NCI-H2107 treated with DMSO at 0.1 percent for 48 hours (cell line): ENCODE data around the gene KRTAP10-10.
"Not testable (repeated sequence)": the region's sequence is repeated elsewhere in the genome, so short reads cannot be mapped to it uniquely, and the experiment has no call there.

ENCODE experiments used
- DNase-seq: peaks from one replicate; lab custom pipeline; 2025; ENCODE audit not compliant: unreplicated experiment; lab: John Stamatoyannopoulos, UW

The KRTAP10-10 gene, protein sequence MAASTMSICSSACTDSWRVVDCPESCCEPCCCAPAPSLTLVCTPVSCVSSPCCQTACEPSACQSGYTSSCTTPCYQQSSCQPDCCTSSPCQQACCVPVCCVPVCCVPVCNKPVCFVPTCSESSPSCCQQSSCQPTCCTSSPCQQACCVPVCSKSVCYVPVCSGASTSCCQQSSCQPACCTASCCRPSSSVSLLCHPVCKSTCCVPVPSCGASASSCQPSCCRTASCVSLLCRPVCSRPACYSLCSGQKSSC

DNA sequence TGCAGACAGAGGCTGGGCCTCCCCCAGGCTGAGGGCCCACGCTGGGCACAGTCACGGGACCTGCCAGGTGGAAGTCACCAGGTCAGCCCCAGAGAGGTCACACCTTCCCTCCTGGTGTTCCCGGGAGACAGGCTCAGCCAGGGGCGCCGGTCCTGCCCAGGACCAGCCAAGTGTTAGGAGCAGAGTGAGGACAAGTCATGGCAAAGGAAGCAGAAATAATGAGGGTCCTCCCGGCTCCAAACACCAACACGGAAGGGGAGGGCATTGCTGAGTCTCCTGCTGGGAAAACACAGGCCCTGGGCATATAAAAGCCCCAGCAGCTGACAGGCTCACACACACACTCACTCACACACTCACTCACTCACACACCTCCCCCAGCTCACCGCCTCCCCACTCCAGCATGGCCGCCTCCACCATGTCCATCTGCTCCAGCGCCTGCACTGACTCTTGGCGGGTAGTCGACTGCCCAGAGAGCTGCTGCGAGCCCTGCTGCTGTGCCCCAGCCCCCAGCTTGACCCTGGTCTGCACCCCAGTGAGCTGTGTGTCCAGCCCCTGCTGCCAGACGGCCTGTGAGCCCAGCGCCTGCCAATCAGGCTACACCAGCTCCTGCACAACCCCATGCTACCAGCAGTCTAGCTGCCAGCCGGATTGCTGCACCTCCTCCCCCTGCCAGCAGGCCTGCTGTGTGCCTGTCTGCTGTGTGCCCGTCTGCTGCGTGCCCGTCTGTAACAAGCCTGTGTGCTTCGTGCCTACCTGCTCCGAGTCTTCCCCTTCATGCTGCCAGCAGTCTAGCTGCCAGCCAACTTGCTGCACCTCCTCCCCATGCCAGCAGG is at the start of gene KRTAP10-10:
TSS of gene KRTAP10-10 (plus strand) at position 339 of the 833 bp plus-strand sequence. CDS start at position 401, 62 bp downstream.
- DNase-seq, result peak; percentile 18

DNA sequence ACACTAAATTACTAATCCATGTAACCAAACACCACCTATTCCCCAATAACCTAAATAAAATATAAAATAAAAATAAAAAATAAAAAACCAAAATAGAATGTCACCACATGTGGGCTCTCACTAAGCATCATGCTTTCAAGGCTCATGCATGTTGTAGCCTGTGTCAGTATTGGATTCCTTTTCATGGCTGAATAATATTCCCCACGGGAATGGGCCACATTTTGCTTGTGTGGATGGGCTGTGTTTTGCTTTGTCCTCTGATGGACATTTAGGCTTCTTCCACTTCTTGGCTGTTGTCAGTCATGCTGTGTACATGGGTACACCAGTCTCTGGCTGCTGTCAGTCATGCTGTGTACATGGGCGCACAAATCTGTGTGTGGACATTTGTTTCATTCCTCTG is 48.1 kb upstream of the KRTAP10-10 start:
- DNase-seq, result no peak

DNA sequence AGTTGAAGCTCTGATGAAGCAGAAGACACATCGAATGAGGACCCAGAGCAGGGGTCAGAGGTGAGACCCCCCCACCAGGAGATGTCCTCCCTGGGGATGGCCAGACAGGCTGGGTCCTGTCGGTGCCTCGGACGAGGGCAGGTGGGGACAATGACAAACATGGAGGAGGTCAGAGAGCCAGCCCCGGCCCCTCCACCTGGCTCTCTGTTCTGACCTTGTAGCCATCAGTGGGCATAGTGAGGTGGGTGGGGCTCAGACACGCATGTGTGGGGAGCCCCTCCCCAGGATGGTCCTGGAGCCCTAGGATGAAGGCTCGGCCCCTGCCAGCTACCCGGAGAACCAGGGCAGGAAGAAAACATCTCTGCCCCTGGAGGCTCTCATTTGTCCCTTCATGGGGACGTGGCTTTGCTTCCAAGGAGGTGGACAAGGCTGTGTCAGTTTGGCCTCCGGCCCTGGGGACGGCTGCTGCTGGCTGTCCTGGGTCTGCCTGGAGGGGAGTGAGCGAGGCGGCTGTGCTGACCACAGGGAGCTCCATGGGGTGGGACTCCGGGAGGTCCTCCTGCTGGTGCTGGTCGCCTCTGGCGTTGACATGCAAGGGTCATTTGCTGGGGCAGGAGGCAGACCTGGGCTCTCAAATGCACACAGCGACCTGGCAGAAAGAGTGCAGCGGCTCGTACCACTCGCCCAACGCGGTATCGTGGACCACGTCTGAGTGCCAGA is 47.4 kb upstream of the KRTAP10-10 start:
- no peak for DNase-seq

DNA sequence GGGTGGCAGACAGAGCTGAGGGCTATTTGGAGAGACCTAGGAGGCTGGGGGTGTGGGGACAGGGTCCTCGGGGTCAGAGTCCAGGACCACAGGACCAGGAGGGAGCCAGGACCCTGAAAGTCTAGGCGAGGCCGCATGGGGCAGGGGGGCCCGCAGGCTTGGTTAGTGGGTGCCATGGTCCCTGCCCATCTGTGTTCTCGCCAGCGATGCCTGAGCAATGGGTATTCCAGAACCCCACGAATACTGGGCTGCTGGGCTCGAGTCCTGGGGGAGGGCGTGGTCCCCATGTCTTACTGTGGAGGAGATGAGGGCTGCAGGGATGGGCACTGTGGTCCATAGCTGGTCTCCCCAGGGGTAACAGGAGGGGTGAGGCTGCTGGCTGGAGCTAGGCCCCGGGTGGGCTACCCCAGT is 46.8 kb upstream of the KRTAP10-10 start:
- no peak for DNase-seq

DNA sequence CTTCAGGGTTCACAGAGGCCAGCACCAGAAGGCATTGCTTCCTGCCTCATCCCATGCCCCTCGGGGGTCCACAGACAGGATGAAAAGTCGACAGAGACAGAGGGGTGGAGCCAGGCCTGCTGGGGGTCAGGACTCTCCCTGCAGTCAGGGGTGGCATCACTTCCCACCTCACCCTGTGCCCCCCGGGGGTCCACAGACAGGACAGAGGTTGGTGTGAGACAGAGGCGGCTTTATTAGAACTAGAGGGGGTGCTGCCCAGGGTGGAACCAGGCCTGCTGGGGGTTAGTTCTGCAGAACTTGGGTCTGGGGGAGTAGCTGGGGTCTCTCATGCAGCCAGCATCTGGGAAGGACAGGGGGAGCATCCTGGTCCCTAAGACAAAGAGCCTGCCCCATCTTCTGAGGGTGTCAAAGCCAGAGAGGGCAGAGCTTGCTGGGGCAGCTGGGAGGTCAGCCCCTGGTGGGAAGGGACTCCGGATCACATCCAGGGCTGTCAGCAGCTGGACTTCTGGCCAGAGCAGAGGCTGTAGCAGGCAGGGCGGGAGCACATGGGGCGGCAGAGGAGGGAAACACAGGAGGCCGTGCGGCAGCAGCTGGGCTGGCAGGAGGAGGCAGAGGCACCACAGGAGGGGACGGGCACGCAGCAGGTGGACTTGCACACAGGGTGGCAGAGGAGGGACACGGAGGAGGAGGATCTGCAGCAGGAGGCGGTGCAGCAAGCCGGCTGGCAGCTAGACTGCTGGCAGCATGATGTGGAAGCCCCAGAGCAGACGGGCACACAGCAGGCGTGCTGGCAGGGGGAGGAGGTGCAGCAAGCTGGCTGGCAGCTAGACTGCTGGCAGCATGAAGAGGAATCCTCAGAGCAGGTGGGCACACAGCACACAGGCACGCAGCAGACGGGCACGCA is 46.0 kb upstream of the KRTAP10-10 start:
- DNase-seq, result not testable (repeated sequence)

DNA sequence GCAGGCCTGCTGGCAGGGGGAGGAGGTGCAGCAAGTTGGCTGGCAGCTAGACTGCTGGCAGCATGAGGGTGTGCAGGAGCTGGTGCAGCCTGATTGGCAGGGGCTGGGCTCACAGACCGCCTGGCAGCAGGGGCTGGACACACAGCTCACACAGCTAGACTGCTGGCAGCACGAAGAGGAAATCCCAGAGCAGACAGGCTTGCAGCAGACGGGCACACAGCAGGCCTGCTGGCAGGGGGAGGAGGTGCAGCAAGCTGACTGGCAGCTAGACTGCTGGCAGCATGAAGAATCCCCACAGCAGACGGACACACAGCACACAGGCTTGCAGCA is 45.4 kb upstream of the KRTAP10-10 start:
- not testable (repeated sequence) for DNase-seq

DNA sequence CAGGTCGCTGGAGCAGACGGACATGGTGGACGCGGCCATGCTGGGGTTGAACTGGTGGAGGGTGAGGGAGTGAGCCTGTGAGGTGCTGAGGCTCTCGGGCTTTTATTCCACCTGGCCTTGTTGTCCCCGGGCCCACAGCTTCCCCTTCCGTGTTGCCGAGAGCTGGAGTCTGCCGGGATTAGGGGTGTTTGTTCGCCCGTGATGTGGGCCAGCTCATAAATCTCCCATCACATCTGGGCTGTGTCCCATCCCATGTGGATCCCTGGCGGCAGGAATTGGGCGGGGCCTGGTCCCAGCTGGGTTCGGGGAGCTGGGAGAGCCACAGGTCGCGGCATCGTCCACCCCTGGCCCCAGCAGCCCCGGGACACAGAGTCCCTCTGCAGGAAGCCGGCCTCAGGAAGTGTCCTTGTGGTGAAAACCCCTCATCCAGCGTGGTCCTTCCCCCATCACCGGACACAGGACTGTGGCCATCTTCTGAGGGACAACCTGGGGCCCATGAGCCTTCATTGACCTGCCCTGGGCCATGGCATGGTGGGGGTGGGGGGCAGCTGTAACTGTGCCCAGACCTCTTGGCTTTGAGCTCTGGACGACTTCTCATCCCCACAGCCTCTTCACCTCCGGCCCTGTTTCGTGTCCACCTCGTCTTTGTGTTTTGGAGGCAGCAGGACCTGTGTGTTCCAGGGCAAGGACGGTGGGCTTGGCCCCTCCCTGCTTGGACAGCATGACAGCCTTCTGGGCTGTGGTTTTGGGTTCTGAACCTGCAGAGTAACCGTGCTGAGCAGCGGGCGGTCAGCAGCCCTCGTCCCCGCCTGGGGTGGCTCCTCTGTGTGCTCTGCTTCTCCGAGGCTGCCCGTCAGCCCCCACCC is 44.5 kb upstream of the KRTAP10-10 start, which contains the start of gene KRTAP10-6:
TSS of gene KRTAP10-6 (minus strand) at position 60 of the 866 bp plus-strand sequence. CDS start at position 39, 21 bp downstream.
- no peak for DNase-seq

DNA sequence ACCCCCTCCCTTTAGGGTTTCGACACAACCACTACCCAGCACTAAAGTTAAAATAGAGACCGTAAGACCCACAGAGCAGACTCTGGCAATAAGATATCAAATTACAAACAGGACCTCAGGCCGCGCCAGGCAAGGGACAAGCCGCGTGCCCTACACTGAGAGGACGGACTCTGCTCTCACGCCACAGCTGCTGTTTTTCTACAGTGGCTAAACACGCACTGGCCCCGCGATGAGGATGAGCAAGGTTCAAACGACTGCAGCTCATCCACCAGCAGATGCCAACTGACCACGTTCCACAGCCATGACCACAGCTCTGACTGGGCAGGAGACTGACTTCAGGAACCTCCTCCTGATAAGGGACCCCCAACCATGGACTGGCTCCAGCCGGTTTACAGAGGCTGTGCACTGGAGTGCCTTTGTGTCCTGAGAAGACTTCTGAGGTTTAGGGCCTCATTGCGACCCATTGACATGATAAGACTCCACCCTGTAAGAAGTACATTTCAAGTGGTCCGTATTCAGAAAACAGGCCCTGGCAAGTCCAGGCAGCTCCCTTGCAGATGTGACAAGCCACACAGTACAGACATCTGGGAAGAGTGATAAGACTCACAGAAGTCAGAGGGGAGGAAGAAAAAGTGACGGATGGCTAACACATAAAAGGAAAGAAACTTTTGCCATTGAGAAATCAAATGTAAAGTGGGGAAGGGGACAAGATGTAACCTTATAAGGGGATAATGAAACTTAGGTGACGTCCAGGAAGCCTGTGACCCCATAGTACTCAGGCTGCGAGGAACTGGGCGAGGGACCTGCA is 43.4 kb upstream of the KRTAP10-10 start:
- DNase-seq, result no peak

DNA sequence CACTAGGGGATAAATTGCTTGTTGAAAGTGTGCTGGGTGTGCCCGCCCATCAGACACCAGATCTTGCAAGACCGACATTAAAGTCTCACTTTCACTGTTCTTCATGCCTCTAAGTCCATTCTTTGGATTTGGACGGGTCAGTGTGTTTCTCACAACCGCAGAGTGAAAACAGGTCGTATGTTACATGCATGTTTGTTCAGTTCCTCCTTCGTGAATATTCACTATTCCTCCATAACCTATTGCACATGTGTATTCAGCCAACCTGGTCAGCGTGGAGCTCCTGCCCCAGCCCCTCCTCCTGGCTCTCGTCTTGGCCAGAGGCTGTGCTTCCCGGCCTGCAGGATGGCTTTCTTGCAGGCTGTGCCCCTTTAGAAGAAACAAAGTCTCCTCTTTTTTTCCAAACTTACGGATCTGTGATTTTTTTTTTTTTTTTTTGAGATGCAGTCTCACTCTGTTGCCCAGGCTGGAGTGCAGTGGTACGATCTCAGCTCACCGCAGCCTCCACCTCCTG is 42.7 kb upstream of the KRTAP10-10 start:
- no peak for DNase-seq

DNA sequence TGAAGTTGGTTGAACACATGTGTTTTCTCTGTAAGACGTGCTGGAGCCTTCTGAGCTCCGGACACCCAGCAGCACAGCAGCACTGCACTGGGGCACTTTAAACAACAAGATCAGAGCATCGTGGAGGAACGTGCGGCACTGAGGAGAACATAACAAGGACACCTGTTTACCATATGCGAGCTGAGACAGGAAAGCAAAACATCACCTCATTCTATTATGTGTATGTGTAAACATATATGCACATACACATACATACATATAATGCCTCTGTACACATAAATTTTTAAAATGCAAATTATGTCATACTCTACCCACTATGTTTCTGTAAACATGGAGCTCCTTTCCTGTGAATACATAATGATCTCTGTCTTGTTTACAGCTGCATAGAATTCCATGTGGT is 41.6 kb upstream of the KRTAP10-10 start:
- no peak for DNase-seq

DNA sequence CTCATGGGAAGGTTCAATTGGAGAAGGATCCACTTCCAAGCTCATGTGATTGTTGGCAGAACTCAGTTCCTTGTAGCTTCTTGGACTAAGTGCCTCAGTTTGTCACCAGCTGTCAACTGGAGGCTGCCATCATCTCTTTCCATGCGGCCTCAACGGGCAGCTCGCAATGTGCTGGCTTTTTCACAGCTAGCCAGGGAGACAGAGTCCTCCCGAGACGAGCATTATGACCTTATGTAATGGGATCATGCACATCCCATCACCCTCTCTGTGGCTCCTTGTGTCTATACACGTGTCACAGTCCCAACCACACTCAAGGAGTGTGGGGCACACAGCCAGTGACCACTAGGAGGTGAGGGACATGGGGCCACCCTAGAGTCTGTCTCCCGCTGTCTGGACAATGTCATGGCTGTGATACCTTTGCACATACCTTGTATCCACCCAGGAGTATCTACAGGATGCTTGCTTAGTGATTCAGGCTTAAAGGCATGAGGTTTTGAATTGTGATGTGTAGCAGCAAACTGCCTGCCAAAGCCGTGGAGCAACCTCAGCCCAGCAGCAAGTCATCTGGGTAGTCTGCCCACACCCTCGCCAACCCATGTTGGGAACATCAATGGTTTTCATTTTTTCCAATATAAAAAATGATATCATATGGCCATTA is 41.0 kb upstream of the KRTAP10-10 start:
- DNase-seq, result no peak

DNA sequence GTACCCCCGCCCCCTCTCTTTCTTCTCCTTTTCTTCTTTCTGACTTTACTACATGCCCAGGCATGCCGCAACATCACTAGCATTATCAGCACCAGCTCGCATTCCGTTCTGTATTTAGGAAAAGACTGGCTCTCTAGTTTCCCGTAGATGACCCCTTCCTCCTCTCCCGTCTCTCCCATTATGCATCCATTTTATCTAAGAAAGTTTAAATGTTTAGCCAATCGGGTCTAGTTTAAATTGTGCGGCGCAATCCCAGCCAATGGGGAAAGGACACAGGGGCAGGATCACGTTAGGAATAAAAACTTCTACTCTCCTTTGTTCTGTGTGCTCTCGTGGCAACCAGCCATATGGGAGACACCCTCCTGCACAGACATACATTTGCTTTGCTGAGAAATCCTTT is 39.1 kb upstream of the KRTAP10-10 start:
- DNase-seq, result no peak

DNA sequence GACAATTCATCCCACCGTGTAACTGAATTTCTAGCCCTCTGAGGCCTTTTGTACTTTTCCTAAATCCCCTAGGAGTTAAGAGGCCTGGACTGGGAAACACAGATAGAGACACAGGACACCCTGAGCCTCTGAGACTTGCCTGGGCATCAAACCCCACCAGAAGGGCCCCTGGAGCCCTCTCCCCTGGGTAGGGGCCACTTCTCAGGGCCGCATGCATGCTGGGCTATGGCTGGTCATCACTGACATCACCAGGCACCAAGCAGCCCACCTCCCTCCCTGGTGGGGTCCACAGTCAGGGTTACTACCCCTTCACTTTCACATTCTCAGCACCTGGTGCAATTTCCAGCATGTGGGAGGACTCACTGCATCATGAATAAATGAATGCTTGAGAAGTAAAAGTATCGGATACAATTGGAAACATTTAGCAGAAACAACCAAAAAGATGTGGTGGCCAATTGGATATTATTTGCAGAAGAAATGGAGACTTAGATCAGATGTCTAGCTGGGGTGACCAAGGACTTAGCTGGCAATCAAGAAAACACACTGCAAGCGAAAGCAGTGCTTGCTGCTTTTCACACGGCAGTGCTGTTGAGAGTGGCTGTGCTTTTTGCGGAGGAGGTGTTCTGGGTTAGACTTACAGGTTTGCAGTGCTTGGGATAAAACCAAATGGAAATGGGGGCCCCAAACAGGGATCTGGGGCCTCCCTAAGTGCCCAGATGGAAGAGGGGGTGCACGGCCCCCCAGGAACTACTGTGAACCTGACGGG is 37.7 kb upstream of the KRTAP10-10 start:
- DNase-seq, result no peak

DNA sequence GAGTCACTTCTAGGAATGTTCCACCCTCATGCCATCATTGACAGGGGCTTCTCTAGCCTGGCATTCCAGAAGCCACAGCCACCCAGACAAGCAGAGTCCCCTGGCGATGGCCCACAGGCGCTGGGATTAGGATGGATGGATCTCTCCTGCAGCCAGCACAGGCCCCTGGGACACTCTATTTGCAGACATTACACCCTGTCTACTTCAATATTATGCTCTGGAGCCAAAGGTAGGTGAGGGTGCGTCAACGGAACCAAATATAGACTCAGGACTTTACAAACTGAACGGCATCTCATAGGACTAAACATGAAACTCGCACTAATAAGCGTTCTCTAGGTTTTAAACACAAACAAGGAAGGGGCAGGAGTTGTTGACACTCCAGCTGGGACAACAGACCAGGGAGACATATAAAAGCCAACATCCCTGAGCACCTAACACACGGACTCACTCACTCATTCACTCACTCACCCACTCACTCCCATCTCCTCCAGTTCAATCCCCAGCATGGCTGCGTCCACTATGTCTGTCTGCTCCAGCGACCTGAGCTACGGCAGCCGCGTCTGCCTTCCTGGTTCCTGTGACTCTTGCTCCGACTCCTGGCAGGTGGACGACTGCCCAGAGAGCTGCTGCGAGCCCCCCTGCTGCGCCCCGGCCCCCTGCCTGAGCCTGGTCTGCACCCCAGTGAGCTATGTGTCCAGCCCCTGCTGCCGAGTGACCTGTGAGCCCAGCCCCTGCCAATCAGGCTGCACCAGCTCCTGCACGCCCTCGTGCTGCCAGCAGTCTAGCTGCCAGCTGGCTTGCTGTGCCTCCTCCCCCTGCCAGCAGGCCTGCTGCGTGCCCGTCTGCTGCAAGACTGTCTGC is 36.8 kb upstream of the KRTAP10-10 start, which contains the start of gene KRTAP10-7:
TSS of gene KRTAP10-7 (plus strand) at position 480 of the 861 bp plus-strand sequence. CDS start at position 505, 25 bp downstream.
- DNase-seq, result not testable (repeated sequence)

DNA sequence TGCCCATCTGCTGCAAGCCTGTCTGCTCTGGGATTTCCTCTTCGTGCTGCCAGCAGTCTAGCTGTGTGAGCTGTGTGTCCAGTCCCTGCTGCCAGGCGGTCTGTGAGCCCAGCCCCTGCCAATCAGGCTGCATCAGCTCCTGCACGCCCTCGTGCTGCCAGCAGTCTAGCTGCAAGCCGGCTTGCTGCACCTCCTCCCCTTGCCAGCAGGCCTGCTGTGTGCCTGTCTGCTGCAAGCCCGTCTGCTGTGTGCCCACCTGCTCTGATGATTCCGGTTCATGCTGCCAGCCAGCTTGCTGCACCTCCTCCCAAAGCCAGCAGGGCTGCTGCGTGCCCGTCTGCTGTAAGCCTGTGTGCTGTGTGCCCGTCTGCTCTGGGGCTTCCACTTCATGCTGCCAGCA is 36.1 kb upstream of the KRTAP10-10 start:
- DNase-seq, result not testable (repeated sequence)
